Measurements from ENCODE around the gene SLC6A13. TPM values are rescaled to one million over a fixed set of nuclear protein-coding genes. Genes with fewer than 3 reads are reported as not detected.

Gene SLC6A13
- total RNA-seq, 1 donor from 2014 or later: not detected

GRCh38 chr12:184811-185575, 77.6 kb downstream of the SLC6A13 start:
- no peaks in the 10 kb centered on the region for H3K36me3 ChIP-seq (ENCODE audit: control insufficient read depth, insufficient read depth, low read length)
- H3K4me3 ChIP-seq (ENCODE audit: low read depth, low read length): no peak overlapping the region
- DNase-seq (ENCODE audit: low read depth): no peak
- peaks cover 14% of the 10 kb centered on the region for H3K27me3 ChIP-seq (ENCODE audit: control insufficient read depth, insufficient read depth, low read length)
- TF ChIP-seq CTCF (IDR thresholded peaks at IDR 0.05; ENCODE audit: insufficient read depth, low read length, poor library complexity, severe bottlenecking): no peak

GRCh38 chr12:182381-182892, 80.2 kb downstream of the SLC6A13 start:
- H3K4me3 ChIP-seq (ENCODE audit: low read depth, low read length): no peak overlapping the region
- TF ChIP-seq CTCF (IDR thresholded peaks at IDR 0.05; ENCODE audit: insufficient read depth, low read length, poor library complexity, severe bottlenecking): no peak
- peak; percentile 61 for DNase-seq (ENCODE audit: low read depth)
- H3K27me3 ChIP-seq (ENCODE audit: control insufficient read depth, insufficient read depth, low read length): peaks cover 2% of the 10 kb centered on the region
- no peaks in the 10 kb centered on the region for H3K36me3 ChIP-seq (ENCODE audit: control insufficient read depth, insufficient read depth, low read length)

- TF ChIP-seq CTCF (IDR thresholded peaks at IDR 0.05; ENCODE audit: insufficient read depth, low read length, poor library complexity, severe bottlenecking): no peak
- no peaks in the 10 kb centered on the region for H3K36me3 ChIP-seq (ENCODE audit: control insufficient read depth, insufficient read depth, low read length)
- peaks cover 2% of the 10 kb centered on the region for H3K27me3 ChIP-seq (ENCODE audit: control insufficient read depth, insufficient read depth, low read length)
- no peak overlapping the region for H3K4me3 ChIP-seq (ENCODE audit: low read depth, low read length)
- no peak for DNase-seq (ENCODE audit: low read depth)
Measured at GRCh38 chr12:181921-182320, 80.7 kb downstream of the SLC6A13 start.

- no peak for DNase-seq (ENCODE audit: low read depth)
- no peaks in the 10 kb centered on the region for H3K36me3 ChIP-seq (ENCODE audit: control insufficient read depth, insufficient read depth, low read length)
- H3K4me3 ChIP-seq (ENCODE audit: low read depth, low read length): no peak overlapping the region
- TF ChIP-seq CTCF (IDR thresholded peaks at IDR 0.05; ENCODE audit: insufficient read depth, low read length, poor library complexity, severe bottlenecking): no peak
- no peaks in the 10 kb centered on the region for H3K27me3 ChIP-seq (ENCODE audit: control insufficient read depth, insufficient read depth, low read length)
Measured at GRCh38 chr12:180445-180844, 82.2 kb downstream of the SLC6A13 start.

- TF ChIP-seq CTCF (IDR thresholded peaks at IDR 0.05; ENCODE audit: insufficient read depth, low read length, poor library complexity, severe bottlenecking): no peak
- no peaks in the 10 kb centered on the region for H3K36me3 ChIP-seq (ENCODE audit: control insufficient read depth, insufficient read depth, low read length)
- no peak for DNase-seq (ENCODE audit: low read depth)
- no peak overlapping the region for H3K4me3 ChIP-seq (ENCODE audit: low read depth, low read length)
- H3K27me3 ChIP-seq (ENCODE audit: control insufficient read depth, insufficient read depth, low read length): peaks cover 4% of the 10 kb centered on the region
Measured at GRCh38 chr12:179885-180284, 82.8 kb downstream of the SLC6A13 start.
